ENCODE results near the gene ARID5A.
"Not testable (repeated sequence)": the region's sequence is repeated elsewhere in the genome, so short reads cannot be mapped to it uniquely, and the experiment has no call there.

The ARID5A gene

GRCh38 chr2:96555146-96555610 is 18.6 kb downstream of the ARID5A start:
- DNase-seq (ENCODE audit: low spot score), result no peak

- no peak for DNase-seq (ENCODE audit: low spot score)
Observed at GRCh38 chr2:96556441-96557330, 20.1 kb downstream of the ARID5A start.

- not testable (repeated sequence) for DNase-seq (ENCODE audit: low spot score)
Observed at GRCh38 chr2:96557421-96557820, 20.9 kb downstream of the ARID5A start.

GRCh38 chr2:96558061-96558460 is 21.5 kb downstream of the ARID5A start:
- DNase-seq (ENCODE audit: low spot score), result no peak

- DNase-seq (ENCODE audit: low spot score), result no peak
Observed at GRCh38 chr2:96558485-96558884, 21.9 kb downstream of the ARID5A start.

GRCh38 chr2:96564026-96564425 is 27.5 kb downstream of the ARID5A start:
- no peak for DNase-seq (ENCODE audit: low spot score)

GRCh38 chr2:96564563-96564962 is 28.0 kb downstream of the ARID5A start:
- no peak for DNase-seq (ENCODE audit: low spot score)

GRCh38 chr2:96565111-96565510 is 28.6 kb downstream of the ARID5A start:
- DNase-seq (ENCODE audit: low spot score), result no peak

GRCh38 chr2:96568094-96568493 is 31.5 kb downstream of the ARID5A start:
- no peak for DNase-seq (ENCODE audit: low spot score)

- DNase-seq (ENCODE audit: low spot score), result no peak
Observed at GRCh38 chr2:96574364-96574763, 37.8 kb downstream of the ARID5A start.

GRCh38 chr2:96575785-96576456 is 39.4 kb downstream of the ARID5A start:
- DNase-seq (ENCODE audit: low spot score), result no peak

- no peak for DNase-seq (ENCODE audit: low spot score)
Observed at GRCh38 chr2:96577501-96577900, 40.9 kb downstream of the ARID5A start.

- no peak for DNase-seq (ENCODE audit: low spot score)
Observed at GRCh38 chr2:96578731-96579130, 42.2 kb downstream of the ARID5A start.

- DNase-seq (ENCODE audit: low spot score), result no peak
Observed at GRCh38 chr2:96579422-96579821, 42.9 kb downstream of the ARID5A start.

GRCh38 chr2:96580771-96581170 is 44.2 kb downstream of the ARID5A start:
- DNase-seq (ENCODE audit: low spot score), result no peak

- no peak for DNase-seq (ENCODE audit: low spot score)
Observed at GRCh38 chr2:96584017-96584416, 47.5 kb downstream of the ARID5A start.

- DNase-seq (ENCODE audit: low spot score), result no peak
Observed at GRCh38 chr2:96587843-96588242, 51.3 kb downstream of the ARID5A start.

GRCh38 chr2:96591054-96591453 is 54.5 kb downstream of the ARID5A start:
- no peak for DNase-seq (ENCODE audit: low spot score)

- DNase-seq (ENCODE audit: low spot score), result no peak
Observed at GRCh38 chr2:96591494-96591893, 54.9 kb downstream of the ARID5A start.

- DNase-seq (ENCODE audit: low spot score), result no peak
Observed at GRCh38 chr2:96594282-96594681, 57.7 kb downstream of the ARID5A start.

- DNase-seq (ENCODE audit: low spot score), result no peak
Observed at GRCh38 chr2:96594691-96595152, 58.2 kb downstream of the ARID5A start.

- DNase-seq (ENCODE audit: low spot score), result peak; percentile 33
Observed at GRCh38 chr2:96596596-96596995, 60.0 kb downstream of the ARID5A start.

GRCh38 chr2:96599941-96600340 is 63.4 kb downstream of the ARID5A start:
- no peak for DNase-seq (ENCODE audit: low spot score)

Data from globus pallidus (tissue), 1 donor.